HG02870 (cell line): Measurements from ENCODE around the gene FBXL15.

ENCODE experiments used
- ATAC-seq: cut with Tn5 transposase; IDR thresholded peaks from one replicate; pipeline ENCODE4 v1.9.1; 2021; ENCODE audit warnings: mild to moderate bottlenecking, moderate library complexity; ENCODE audit not compliant: unreplicated experiment

FBXL15 gene

GRCh38 chr10:102424916-102425315 lies 4.3 kb downstream of the FBXL15 start:
- ATAC-seq = no peak

- ATAC-seq = no peak
Observed at GRCh38 chr10:102425444-102425843, 4.8 kb downstream of the FBXL15 start.

DNA sequence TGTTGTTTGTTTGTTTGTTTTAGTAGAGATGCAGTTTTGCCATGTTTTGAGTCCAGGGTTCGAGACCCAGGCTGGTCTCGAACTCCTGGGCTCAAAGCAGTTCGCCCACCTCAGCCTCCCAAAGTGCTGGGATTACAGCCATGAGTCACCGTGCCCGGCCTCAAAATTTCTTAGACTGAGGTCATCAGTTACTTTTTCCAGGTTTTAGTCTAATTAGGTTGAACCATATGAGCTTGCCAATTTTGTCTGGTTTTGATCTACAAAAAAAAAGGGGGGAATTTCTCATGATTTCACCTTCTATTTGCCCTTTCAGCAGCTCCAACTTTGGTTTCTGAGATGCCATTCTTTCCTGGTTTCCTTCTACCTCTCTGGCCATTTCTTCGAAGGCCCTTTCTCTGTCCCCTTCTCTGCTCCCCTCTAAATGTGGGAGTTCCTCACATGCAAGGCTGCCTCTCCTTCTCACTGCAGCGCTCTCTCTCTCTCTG lies 6.2 kb downstream of the FBXL15 start:
- no peak for ATAC-seq

DNA sequence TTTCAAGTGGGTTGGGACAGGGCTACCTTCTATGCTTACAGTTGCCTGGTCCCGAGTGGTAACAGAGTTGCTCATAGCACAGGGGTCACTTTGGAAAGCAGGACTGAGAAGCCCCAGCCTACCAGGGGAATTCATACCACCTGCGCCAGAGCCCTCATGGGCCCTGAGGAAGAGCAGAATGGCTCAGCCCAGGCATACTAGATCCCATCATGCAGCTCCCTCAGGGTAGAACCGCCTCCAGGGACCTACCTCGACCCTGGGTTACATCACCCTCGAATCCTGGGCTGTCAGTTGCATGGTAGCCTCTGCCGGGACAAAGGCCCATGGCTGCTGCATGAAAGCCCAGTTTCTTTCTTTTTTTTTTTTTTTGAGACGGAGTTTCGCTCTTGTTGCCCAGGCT lies 8.8 kb downstream of the FBXL15 start:
- ATAC-seq = no peak

DNA sequence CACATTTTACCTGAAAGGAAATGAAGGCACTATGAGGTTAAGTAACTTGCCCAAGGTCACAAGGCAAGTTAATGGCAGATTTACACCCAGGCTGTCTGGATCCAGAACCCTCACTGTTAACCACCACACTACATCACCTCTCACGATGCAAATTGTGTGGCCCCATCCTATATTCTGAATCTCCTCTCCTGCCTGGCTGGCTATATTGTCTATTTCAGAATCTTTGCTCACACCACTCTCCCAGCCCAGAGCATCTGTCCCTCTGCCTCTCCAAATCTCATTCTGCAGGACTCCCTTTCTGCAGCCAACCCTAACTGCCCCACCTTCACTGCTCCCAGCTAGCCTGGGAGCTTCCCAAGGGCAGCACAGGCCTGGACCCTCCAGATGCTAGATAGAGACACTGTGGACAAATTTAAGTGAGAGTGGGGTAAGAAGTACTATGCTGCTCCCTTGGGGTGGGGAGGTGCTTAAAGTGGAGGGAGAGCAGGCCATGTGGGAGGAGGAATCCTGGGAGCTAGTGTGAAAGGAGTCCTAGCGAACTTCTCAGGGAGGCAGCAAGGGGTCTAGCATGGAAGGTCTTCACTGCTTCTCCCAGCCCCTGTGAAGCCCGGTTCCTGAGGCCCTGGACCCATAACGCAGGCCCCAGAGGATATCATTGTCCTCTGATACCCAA lies 11.0 kb downstream of the FBXL15 start:
- no peak for ATAC-seq

- peak; percentile 83 for ATAC-seq
Observed at GRCh38 chr10:102432162-102432950, 11.7 kb downstream of the FBXL15 start, which contains the start of gene CUEDC2. Gene CUEDC2 (minus strand): TSS chr10:102432574. CDS start chr10:102425188, 7,386 bp downstream.

DNA sequence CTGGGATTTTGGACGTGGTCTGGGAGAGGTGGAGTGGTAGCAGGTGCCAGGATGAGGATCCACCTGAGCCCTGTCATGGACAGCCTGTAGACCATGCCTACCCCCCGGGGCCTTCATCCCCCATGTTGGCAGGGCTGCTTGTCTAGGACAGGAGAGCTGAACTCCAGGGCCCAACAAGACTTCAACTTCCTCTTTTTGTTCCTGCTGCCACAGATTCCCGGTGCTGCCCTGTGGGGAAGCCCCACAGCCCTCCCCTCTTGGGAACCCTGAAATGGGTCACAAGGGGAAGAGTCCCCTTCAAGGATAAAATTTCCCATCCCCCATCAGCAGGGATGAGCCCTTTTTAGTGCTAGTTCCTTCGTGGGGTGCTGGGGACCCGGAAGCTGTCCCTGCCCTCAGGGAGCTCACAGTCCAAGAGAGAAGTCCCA lies 13.0 kb downstream of the FBXL15 start:
- ATAC-seq = no peak

- no peak for ATAC-seq
Observed at GRCh38 chr10:102434394-102435132, 13.9 kb downstream of the FBXL15 start.

DNA sequence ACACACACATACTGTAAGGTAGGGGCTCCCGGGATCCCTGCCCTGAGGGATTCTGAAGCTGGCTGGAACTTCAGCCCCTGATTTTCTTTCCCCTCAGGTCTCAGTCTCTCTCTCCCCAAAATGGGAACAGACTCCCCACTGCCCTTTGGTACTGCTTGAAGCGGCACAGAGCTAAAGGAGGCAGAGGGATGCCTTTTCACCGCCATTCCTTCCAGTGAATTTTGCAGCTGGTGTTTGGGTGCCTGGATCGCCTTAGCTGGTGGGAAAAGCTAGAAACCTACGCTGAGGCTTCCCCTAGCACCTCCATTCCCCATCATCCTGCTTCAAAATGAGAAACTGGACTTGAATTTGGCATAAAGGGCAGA lies 14.5 kb downstream of the FBXL15 start:
- no peak for ATAC-seq

DNA sequence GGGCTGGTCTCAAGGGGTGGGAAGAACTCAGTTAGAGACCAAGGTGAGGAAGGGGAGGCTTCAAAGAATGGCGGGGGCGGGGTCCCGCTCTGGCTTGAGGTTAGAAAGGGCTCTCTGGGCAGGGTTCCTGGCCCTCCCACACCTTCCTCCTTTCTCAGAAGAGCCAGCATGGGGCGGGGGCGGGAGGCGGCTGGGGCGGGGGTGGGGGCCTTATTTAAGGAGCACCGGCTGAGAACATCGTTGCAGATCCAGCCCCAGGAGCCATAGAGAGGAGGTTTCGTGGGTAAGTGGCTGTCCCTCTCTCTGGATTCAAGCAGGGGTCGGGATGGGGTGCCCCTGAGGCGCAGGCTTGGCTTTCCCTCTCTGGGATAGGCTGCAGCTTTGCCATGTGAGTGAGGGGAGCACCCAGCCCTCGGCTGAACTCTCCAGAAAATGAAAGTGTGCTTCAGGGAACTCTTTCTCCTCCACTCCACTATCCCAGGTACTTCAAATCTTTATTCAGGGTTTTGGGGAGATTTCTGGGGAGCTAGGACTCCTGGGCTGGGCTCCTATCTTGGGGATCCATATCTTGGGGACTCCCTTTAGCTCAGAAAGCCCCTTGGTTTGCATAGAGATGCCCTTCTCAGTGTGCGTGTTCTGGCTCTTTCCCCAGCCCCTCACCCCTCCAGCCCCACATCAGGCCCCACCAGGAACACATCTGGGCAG lies 15.0 kb downstream of the FBXL15 start:
- ATAC-seq = no peak

- ATAC-seq = no peak
Observed at GRCh38 chr10:102436312-102436711, 15.7 kb downstream of the FBXL15 start.

- ATAC-seq = no peak
Observed at GRCh38 chr10:102437515-102437914, 16.9 kb downstream of the FBXL15 start.

DNA sequence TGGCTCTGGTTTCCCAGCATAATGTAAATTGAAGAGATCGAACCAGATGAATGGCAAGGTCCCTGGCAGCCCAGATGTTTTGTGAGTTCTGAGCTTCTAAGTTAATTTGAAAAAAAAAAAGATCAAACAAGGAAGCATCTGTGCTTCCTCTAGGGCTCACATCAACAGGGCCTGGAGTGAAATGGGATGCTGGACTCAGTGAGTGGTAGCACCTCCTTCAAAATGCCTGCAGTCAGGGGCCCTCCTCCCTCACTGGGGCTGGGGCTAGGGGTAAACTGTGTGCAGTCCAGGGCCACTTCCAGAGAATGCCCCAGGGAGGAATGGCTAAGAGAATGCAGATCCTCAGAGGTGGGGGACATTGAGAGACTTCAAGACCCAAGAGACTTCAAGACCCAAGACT lies 17.7 kb downstream of the FBXL15 start:
- no peak for ATAC-seq

DNA sequence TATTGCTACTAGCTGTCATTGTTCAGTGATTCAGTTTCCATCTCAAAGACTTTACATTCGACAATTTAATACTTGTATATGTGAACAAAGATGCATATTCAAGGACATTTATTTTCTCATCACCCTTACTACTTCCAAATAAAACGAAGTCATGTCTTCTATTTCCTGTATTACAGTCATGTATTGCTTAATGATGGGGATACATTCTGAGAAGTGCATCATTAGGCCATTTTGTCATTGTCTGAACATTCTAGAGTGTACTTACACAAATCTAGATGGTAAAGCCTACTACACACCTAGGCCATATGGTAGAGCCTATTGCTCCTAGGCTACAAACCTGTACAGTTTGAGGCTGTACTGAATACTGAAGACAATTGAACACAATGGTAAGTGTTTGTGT lies 24.2 kb downstream of the FBXL15 start:
- no peak for ATAC-seq

GRCh38 chr10:102449321-102450123 lies 28.9 kb downstream of the FBXL15 start:
- ATAC-seq = peak; percentile 64

- peak; percentile 4 for ATAC-seq
Observed at GRCh38 chr10:102450124-102450373, 29.4 kb downstream of the FBXL15 start.

- peak; percentile 61 for ATAC-seq
Observed at GRCh38 chr10:102450374-102451104, 29.9 kb downstream of the FBXL15 start.

DNA sequence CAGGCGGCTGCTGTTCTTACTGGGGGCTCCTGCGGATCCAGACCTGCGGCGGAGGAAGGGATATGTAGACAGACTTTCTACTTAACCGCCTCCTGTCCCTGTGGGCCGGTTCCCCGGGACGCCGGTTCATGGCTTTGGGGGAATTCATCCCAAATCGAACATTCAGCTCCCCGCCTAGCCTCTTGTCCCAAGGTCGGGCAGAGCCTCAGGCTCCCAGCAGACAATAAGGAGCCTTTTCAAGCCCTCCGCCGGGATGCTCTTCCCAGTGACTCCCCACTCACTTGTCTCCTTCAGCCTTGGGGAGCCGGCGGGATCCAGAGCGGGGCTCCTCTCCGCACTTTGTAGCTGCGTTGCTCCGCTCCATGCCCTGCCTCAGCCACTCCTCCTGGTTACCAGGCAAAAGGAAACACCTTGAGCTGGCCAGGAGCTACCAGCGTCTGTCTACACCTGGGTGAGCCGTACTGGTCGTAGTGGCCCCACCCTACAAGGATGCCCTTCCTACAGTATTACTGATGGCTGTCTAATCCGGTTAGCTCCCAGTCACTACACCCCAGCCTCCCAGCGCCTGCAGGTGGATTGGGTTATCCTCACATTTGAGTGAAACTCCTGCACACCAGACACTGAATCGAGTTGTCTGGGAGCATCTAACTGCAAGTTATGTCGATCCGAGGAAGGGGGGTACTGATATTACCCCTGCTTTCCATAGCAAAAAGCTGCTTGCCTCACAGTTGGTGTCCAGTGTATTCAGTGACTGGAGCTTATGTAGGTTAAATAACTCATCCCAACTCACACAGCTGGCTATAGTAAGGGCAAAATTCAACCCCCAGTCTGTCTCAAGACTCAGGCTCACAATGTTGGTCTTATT lies 30.7 kb downstream of the FBXL15 start, which contains the start of gene C10orf95:
TSS of gene C10orf95 (minus strand) at position 439 of the 865 bp plus-strand sequence. CDS start 450 bp downstream, outside the sequence.
- ATAC-seq = no peak
